GM19455 (cell line): ENCODE measurements around the gene DEFB114.
A peak's percentile ranks its signal among the peaks of the same experiment; 100 is the strongest.
"Not testable (repeated sequence)": the region's sequence is repeated elsewhere in the genome, so short reads cannot be mapped to it uniquely, and the experiment has no call there.

Experiments
- ATAC-seq: cut with Tn5 transposase; IDR thresholded peaks from one replicate; pipeline ENCODE4 v1.9.1; 2021; ENCODE audit not compliant: unreplicated experiment

The DEFB114 gene, protein sequence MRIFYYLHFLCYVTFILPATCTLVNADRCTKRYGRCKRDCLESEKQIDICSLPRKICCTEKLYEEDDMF

DNA sequence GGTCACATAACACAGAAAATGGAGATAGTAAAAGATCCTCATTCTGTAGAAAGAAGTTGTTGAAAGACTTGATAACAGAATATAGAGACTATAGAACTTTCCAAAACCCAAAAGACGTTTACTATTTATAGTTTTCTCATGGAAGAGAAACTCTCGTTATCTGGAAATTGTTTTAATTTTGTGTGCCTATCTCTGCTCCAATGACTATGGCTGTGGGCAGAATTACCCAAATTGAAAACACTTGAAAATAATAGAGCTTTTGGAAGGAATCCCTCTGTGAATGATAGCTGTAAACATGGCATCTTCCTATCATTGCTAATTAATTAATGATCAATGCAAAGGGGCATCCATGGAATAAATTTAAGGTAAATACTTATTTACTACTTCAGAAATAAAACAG is at the start of gene DEFB114:
DEFB114 (minus strand) TSS at position 101 of the 400 bp plus-strand sequence; CDS start at position 42, 59 bp downstream.
- no peak for ATAC-seq

GRCh38 chr6:50007819-50008218 is 43.9 kb upstream of the DEFB114 start:
- no peak for ATAC-seq

- ATAC-seq: no peak
Measured at GRCh38 chr6:50003139-50003538, 39.2 kb upstream of the DEFB114 start.

GRCh38 chr6:49995278-49995677 is 31.3 kb upstream of the DEFB114 start:
- ATAC-seq: no peak

GRCh38 chr6:49988900-49989299 is 24.9 kb upstream of the DEFB114 start:
- no peak for ATAC-seq

GRCh38 chr6:49987749-49988148 is 23.8 kb upstream of the DEFB114 start:
- no peak for ATAC-seq

DNA sequence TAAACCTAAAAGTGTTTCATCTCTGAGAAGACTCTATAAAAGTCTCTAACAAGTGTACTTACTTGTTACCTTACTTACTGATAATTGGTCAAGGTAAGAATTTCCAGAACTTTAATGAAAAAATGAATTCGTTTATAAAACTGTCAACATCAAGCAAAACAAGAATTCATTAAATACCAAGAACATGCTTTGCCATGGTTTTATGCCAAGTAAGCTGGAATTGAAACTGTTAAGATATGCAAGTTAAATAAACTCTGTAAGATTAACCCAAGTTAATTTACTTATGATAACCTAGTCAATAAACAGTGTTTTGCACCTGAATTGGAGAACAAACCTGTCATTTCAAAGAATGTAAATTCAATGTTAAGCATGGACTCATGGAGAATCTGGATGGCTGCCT is 22.6 kb upstream of the DEFB114 start:
- no peak for ATAC-seq

DNA sequence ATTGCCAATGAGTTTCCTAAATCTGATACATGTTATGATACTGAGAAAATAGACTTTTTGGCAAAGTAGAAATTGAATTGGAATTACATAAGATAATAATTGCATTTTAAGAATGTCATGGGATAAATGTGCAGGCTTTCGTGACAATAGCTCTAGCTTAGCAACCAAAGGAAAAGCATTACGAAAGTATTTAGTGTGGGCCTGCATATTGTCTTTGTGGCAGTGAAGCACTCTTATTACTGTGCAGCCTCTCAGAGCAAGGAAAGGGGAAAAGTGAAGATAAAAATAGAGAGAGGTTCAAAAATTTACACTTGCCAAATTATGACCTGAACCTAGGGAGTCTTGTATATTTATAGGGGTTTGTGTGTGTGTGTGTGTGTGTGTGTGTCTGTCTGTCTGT is 18.1 kb upstream of the DEFB114 start:
- ATAC-seq: no peak

GRCh38 chr6:49980898-49981297 is 16.9 kb upstream of the DEFB114 start:
- ATAC-seq: no peak

- no peak for ATAC-seq
Measured at GRCh38 chr6:49979584-49979983, 15.6 kb upstream of the DEFB114 start.

- peak; percentile 60 for ATAC-seq
Measured at GRCh38 chr6:49978332-49979226, 14.6 kb upstream of the DEFB114 start.

DNA sequence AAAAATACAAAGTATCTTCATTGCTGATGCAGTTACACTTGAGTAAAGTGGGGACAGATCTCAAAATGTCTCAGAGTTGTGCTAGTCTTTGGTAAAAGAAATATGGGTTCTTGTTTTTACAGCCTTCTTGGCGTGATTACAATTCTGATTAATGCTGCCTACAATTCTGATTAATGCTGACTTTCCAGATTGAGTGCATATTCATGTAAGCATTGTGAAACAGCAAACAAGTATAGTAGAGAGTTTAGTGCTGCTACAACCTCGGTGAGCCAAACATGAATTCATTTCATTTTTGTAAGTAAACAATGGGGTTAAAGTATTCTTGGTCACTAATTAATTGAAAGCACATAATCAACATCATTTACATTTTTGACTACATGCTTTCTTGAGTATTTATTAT is 5.6 kb upstream of the DEFB114 start, which contains the start of gene DEFB113:
DEFB113 (minus strand) TSS at position 21 of the 400 bp plus-strand sequence; CDS start at position 21, 0 bp downstream.
- ATAC-seq: no peak

DNA sequence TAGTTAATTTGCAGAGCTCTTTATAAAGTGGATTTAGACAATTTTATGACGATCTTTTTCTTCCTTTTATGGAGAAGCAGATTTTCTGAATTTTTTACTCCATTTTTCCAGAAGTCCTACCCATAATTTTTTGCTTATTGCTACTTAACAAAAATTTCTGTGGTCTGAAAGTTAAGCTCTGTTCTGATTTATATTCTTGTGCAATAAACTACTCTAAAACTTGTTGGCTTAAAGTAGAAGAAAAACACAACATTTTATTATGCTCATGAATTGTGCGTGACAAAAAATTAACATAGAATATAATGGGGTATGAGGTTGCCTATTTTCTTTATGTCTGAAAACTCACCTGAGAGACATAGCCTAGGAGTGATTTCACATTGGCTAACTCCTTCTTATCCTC is 2.9 kb upstream of the DEFB114 start:
- ATAC-seq: no peak

DNA sequence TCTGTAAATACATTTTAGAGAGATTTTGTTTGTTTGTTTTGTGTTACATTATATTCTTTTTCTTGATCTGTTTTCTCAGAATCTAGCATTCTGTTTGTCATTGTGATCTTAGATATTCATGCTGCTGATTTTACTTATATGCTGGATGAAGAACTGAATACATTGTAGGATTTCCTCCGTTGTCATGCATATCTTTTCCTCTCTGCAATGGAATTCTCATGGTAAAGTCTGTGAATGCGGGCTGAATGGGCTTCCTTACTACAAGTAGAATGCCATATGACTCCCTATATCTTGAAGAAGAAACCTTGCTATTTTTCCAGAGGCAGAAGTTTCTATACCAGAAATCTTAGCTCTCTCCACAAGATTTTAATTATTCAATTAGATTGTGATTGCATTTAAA is 2.4 kb upstream of the DEFB114 start:
- ATAC-seq: no peak

GRCh38 chr6:49958180-49958579 is 5.8 kb downstream of the DEFB114 start:
- no peak for ATAC-seq

GRCh38 chr6:49955847-49956246 is 8.1 kb downstream of the DEFB114 start:
- no peak for ATAC-seq

DNA sequence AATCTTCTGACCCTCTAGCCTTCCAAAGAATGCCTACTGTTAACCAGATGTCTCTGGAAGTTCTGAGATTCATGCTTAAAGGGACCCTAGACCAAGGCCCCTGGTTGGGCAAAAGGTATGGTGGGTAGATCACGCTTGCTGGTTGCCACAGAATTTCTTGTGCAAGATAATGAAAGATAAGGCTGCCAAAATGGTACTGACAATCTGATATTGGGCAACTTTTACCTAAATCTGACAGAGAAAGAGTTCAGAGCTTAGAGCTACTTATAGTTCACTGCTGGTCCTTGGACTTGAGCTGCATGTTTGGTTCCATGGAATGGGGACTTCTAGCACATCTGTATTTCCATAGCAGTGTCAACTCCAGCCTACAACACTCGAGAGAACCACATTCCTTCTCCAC is 12.0 kb downstream of the DEFB114 start:
- no peak for ATAC-seq

DNA sequence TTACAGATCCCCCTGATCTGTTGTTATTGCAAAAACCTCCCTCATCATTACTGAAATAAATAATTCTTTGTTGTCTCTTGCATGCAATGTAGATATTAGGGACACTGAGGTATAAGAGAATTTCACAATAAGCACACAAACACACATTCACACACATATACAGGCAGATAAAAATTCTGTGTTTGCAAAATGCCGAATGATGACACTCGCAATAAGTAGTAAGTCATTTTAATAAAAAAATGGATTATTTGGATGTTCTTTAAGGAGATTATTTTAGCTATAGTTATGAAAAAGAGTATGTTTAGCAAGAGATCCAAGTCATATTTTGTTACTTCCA is 13.6 kb downstream of the DEFB114 start:
- ATAC-seq: no peak

DNA sequence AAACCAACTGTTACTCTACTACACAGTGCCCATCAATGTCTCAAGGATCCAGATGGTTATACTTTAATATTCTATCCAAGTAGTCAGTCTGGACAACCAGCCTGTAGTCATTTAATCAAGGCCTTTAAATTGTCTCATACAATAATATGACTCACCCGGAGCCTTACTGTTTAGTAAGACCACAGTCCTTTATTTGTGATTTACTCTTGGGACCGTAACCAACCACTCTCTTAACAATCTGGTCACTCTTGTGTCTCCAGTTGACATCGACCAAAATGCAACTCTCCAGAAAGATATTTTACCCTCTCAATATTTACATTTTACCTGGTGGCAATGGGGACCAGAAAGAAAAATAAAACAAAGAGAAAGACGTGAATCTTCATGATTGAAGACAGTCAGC is 14.9 kb downstream of the DEFB114 start:
- ATAC-seq: no peak

DNA sequence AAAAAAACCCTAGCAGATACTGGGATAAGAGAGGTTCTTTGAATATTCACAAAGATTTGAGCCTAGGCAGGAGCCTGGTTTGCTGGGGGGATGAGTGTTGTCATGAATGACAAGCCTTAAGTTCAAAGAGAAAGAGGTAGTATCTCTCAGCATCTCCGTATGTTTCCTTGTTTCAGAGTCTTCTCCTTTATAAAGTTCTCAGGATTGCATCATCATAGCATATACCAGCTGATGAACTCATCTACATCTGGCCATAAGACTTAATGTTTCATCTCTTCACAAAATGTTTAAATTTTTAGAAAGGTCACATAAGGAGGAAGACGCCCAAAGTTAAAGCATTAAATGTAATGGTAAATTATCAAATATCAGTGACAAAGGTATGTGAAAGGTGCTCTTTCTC is 17.1 kb downstream of the DEFB114 start:
- no peak for ATAC-seq

DNA sequence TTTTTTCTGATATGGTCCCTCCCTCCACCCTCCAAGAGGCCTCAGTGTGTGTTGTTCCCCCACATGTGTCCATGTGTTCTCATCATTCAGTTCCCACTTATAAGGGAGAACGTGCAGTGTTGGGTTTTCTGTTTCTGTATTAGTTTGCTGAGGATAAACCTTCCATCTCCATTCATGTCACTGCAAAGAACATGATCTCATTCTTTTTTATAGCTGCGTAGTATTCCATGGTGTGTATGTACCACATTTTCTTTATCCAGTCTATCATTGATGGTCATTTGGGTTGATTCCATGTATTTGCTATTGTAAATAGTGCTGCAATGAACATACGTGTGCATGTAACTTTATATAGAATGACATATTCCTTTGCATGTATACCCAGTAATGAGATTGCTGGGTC is 19.9 kb downstream of the DEFB114 start:
- not testable (repeated sequence) for ATAC-seq

GRCh38 chr6:49939993-49940498 is 23.9 kb downstream of the DEFB114 start:
- ATAC-seq: no peak
